Endothelial cell of umbilical vein (primary cell): Measurements from ENCODE around the gene EDC4. TPM values are rescaled to one million over a fixed set of nuclear protein-coding genes. Genes with fewer than 3 reads are reported as not detected.

Experiments used
- BruUV-seq: library from RNA; stranded (reverse); fragments of 400-500 nt; replicated peaks from 2 replicates; lab custom pipeline; 2021; lab: Mats Ljungman, UMichigan
- CTCF ChIA-PET: fragments of 300-600, 350-600 bp; sonication (Branson Sonifier 250); formaldehyde crosslinking; loops from one replicate; lab custom pipeline; 2021; ENCODE audit warnings: antibody characterized with exemption, inconsistent platforms; lab: Charles Lee
- POLR2A ChIA-PET: fragments of 300-600, 350-600 bp; sonication (Branson Sonifier 250); formaldehyde crosslinking; loops from one replicate; lab custom pipeline; 2021; ENCODE audit warnings: antibody characterized with exemption, inconsistent platforms; lab: Charles Lee
- DNase-seq: peaks from one replicate; pipeline ENCODE4 v3.0.0-alpha.2; 2011; ENCODE audit warnings: low read depth, low spot score
- FAIRE-seq: peaks from 2 replicates; lab custom pipeline; 2011; peaks lifted over from hg19 to GRCh38; lab: Jason Lieb, UNC
- H2AFZ ChIP-seq: 2 replicates; pipeline ENCODE4 v1.6.0; 2012; ENCODE audit warnings: low read depth, low read length, control low read depth, inconsistent platforms
- H3K27ac ChIP-seq: 2 replicates; pipeline ENCODE4 v1.5.1; 2011; ENCODE audit warnings: low read depth, mild to moderate bottlenecking, control low read depth, low read length, moderate library complexity; ENCODE audit not compliant: insufficient read depth
- H3K27me3 ChIP-seq, 2 experiments: 2 replicates each; pipeline versions ENCODE4 v1.6.0 to v1.6.1; 2011; ENCODE audit warnings: low read length in 2 of 2, mixed read lengths in 1 of 2; ENCODE audit not compliant: control insufficient read depth in 2 of 2, insufficient read depth in 2 of 2
- H3K36me3 ChIP-seq, 2 experiments: 2 replicates in 1 of 2; 3 replicates in 1 of 2; pipeline ENCODE4 v1.5.1; 2011; ENCODE audit warnings: low read length in 2 of 2, mild to moderate bottlenecking in 1 of 2, moderate library complexity in 1 of 2; ENCODE audit not compliant: control insufficient read depth in 2 of 2, insufficient read depth in 2 of 2; ENCODE audit errors: extremely low read depth in 1 of 2
- H3K4me1 ChIP-seq: 3 replicates; pipeline ENCODE4 v1.5.1; 2011; ENCODE audit warnings: mild to moderate bottlenecking, low read length; ENCODE audit not compliant: control insufficient read depth, insufficient read depth; ENCODE audit errors: extremely low read depth
- H3K4me2 ChIP-seq: 2 replicates; pipeline ENCODE4 v1.6.1; 2011; ENCODE audit warnings: low read length, control low read depth, mixed read lengths; ENCODE audit not compliant: insufficient read depth
- H3K4me3 ChIP-seq, 3 experiments: fragments of 200-600 bp in 1 of 3; sonication (generic), shearing (Covaris generic) in 1 of 3; replicated peaks in 1 of 3; 2 replicates each; pipeline ENCODE4 v1.5.1; 2011 to 2016; ENCODE audit warnings: control low read depth in 3 of 3, low read length in 3 of 3, mild to moderate bottlenecking in 2 of 3, inconsistent platforms in 1 of 3, low read depth in 1 of 3, moderate library complexity in 1 of 3; ENCODE audit not compliant: insufficient read depth in 1 of 3
- H3K79me2 ChIP-seq: 2 replicates; pipeline ENCODE4 v1.6.0; 2012; ENCODE audit warnings: low read length, inconsistent platforms; ENCODE audit not compliant: control insufficient read depth, insufficient read depth
- H3K9ac ChIP-seq: replicated peaks from 2 replicates; pipeline ENCODE3; 2011; ENCODE audit warnings: low read length, control low read depth; ENCODE audit not compliant: insufficient read depth; ENCODE audit errors: extremely low read depth
- H3K9me1 ChIP-seq: replicated peaks from 3 replicates; pipeline ENCODE4 v1.6.0; 2011; ENCODE audit warnings: mild to moderate bottlenecking, low read length; ENCODE audit not compliant: control insufficient read depth, insufficient read depth; ENCODE audit errors: extremely low read depth
- H3K9me3 ChIP-seq: replicated peaks from 2 replicates; pipeline ENCODE4 v1.5.1; 2012; ENCODE audit warnings: low read length, inconsistent platforms; ENCODE audit not compliant: control insufficient read depth, insufficient read depth
- H4K20me1 ChIP-seq: replicated peaks from 2 replicates; pipeline ENCODE3; 2011; ENCODE audit warnings: mild to moderate bottlenecking, low read length; ENCODE audit not compliant: control insufficient read depth, insufficient read depth; ENCODE audit errors: extremely low read depth
- CTCF ChIP-seq, 2 donors: IDR thresholded peaks; 1 replicate in 1 of 2; 2 replicates in 1 of 2; pipeline ENCODE4 v1.5.1; 2011; ENCODE audit warnings: low read length in 2 of 2, mild to moderate bottlenecking in 2 of 2, moderate library complexity in 2 of 2, control low read depth in 1 of 2, inconsistent platforms in 1 of 2, low read depth in 1 of 2; ENCODE audit not compliant: insufficient read depth in 1 of 2; ENCODE audit errors: extremely low read depth in 1 of 2
- EZH2 ChIP-seq: IDR thresholded peaks from 2 replicates; pipeline ENCODE4 v1.6.1; 2012; ENCODE audit warnings: borderline replicate concordance, low read depth, mild to moderate bottlenecking, moderate library complexity, low read length, inconsistent platforms; ENCODE audit not compliant: severe bottlenecking
- FOS ChIP-seq: IDR thresholded peaks from 2 replicates; pipeline ENCODE4 v1.6.1; 2011; ENCODE audit warnings: mild to moderate bottlenecking, low read length, moderate library complexity, borderline replicate concordance; ENCODE audit not compliant: insufficient read depth
- GATA2 ChIP-seq: IDR thresholded peaks from 2 replicates; pipeline ENCODE4 v1.7.0; 2011; ENCODE audit warnings: low read depth, mild to moderate bottlenecking, moderate library complexity, mixed read lengths, low read length; ENCODE audit not compliant: insufficient read length, insufficient read depth
- JUN ChIP-seq: IDR thresholded peaks from 2 replicates; pipeline ENCODE4 v1.6.1; 2011; ENCODE audit warnings: borderline replicate concordance, low read depth; ENCODE audit not compliant: insufficient read length, insufficient read depth
- MAX ChIP-seq: IDR thresholded peaks from 2 replicates; pipeline ENCODE4 v1.6.1; 2011; ENCODE audit not compliant: insufficient read depth, insufficient read length
- MYC ChIP-seq: IDR thresholded peaks from one replicate; pipeline ENCODE4 v1.6.1; 2011; ENCODE audit warnings: mild to moderate bottlenecking, low read depth, low read length
- POLR2A ChIP-seq: IDR thresholded peaks from 2 replicates; pipeline ENCODE4 v1.6.1; 2012; ENCODE audit warnings: low read depth, mild to moderate bottlenecking, control low read depth, low read length
- POLR2AphosphoS5 ChIP-seq: IDR thresholded peaks from 2 replicates; pipeline ENCODE4 v1.6.1; 2012; ENCODE audit warnings: low read depth, mild to moderate bottlenecking, control low read depth, low read length, moderate library complexity; ENCODE audit not compliant: insufficient read depth
- dilution Hi-C: fragments of 300-500 bp; cut with MboI; formaldehyde crosslinking; loops from one replicate; pipeline ENCODE4 v1.15.0; 2019; ENCODE audit warnings: low sequenced_read_pairs; ENCODE audit not compliant: extremely low pct_ligation_motif_present
- intact Hi-C: fragments of 100-400 bp; cut with micrococcal nuclease; formaldehyde crosslinking; loops from one replicate; pipeline ENCODE4 v1.10.0; 2022
- polyA plus RNA-seq, 4 experiments: library from polyadenylated mRNA; depleted of rRNA in 3 of 4; stranded (reverse) in 3 of 4; unstranded in 1 of 4; fragments of >200 nt; gene quantifications; 2 replicates each; pipeline versions ENCODE4 v1.2.1 to v1.2.3, GENCODE V29; 2011 to 2012; ENCODE audit warnings: missing spikeins in 1 of 4
- total RNA-seq: library from RNA; stranded (reverse); gene quantifications from 2 replicates; pipeline ENCODE4 v1.2.3, GENCODE V29; 2021

The EDC4 gene
- total and polyA plus RNA-seq, 2 donors (not counting 3 experiments of a cell fraction or from before 2014, with no cell fraction given): 57.5 to 81.2 TPM

- no peaks in the 10 kb centered on the region for H4K20me1 ChIP-seq
- H3K9ac ChIP-seq: no peak overlapping the region
- no peak overlapping the region for H3K4me3 ChIP-seq
- ChIA-PET POLR2A (no interaction called here), CTCF (interaction anchor here (1.3 kb wide), 1 partner anchor 166 kb away, joined by 3 read pairs; no protein-coding TSS in a partner anchor)
- peaks cover 3% of the 10 kb centered on the region for H3K4me1 ChIP-seq
- BruUV-seq: no TSS peak
- no peak overlapping the region for H3K4me2 ChIP-seq
- peaks cover 5% of the 10 kb centered on the region for H3K79me2 ChIP-seq
- H2AFZ ChIP-seq: no peak overlapping the region
- no peak for DNase-seq
- no peaks in the 10 kb centered on the region for H3K9me3 ChIP-seq
- no peak for FAIRE-seq
- H3K36me3 ChIP-seq: no peaks in the 10 kb centered on the region
- no peak overlapping the region for H3K27ac ChIP-seq
- TF ChIP-seq CTCF (IDR thresholded peaks at IDR 0.05; ENCODE audit: extremely low read depth in 1 of 2, insufficient read depth in 1 of 2, low read depth in 1 of 2, low read length in 2 of 2) (no peak), POLR2AphosphoS5 (no peak), JUN (no peak), FOS (no peak), MAX (no peak), POLR2A (no peak), MYC (no peak), GATA2 (no peak), EZH2 (no peak)
- no peaks in the 10 kb centered on the region for H3K27me3 ChIP-seq
- intact Hi-C loops: no loop called here
- dilution Hi-C loops: no loop called here
- no peaks in the 10 kb centered on the region for H3K9me1 ChIP-seq
Observed at GRCh38 chr16:67837811-67838210, 35.0 kb upstream of the EDC4 start.
